Natural killer cell (primary cell): ENCODE data around the gene EPHB6. TPM values are rescaled to one million over a fixed set of nuclear protein-coding genes. Genes with fewer than 3 reads are reported as not detected.

Experiments used
- ATAC-seq, 3 donors: fragments of 150-1000 bp in 2 of 3; fragments of 200-7000 bp in 1 of 3; cut with Tn5 transposase; 1 replicate in 1 of 3; 2 replicates in 2 of 3; pipeline ENCODE4 v1.10.0; 2021; ENCODE audit warnings: mild to moderate bottlenecking in 2 of 3, moderate library complexity in 2 of 3
- DNase-seq, 2 donors: peaks; one replicate each; pipeline versions ENCODE4 v3.0.0 to v3.0.0-alpha.2; 2013 to 2021; ENCODE audit warnings: mixed read lengths in 1 of 2
- H3K27ac ChIP-seq: one replicate; pipeline ENCODE4 v1.5.1; 2013; ENCODE audit warnings: mild to moderate bottlenecking, low read length
- H3K27me3 ChIP-seq: one replicate; pipeline ENCODE4 v1.6.1; 2013; ENCODE audit warnings: low read length; ENCODE audit not compliant: control insufficient read depth, insufficient read depth
- H3K36me3 ChIP-seq: one replicate; pipeline ENCODE4 v1.6.1; 2013; ENCODE audit warnings: low read length; ENCODE audit not compliant: control insufficient read depth, insufficient read depth
- H3K4me1 ChIP-seq: one replicate; pipeline ENCODE4 v1.6.1; 2013; ENCODE audit warnings: low read length; ENCODE audit not compliant: control insufficient read depth, insufficient read depth
- H3K4me3 ChIP-seq: one replicate; pipeline ENCODE4 v1.5.1; 2013; ENCODE audit warnings: low read length
- H3K9me3 ChIP-seq: one replicate; pipeline ENCODE4 v1.6.1; 2013; ENCODE audit warnings: low read length; ENCODE audit not compliant: control insufficient read depth, insufficient read depth
- H3K27ac Mint-ChIP-seq, 2 donors: one replicate each; pipeline ENCODE4 v1.8.0; 2022; ENCODE audit warnings: mild to moderate bottlenecking in 2 of 2, mixed read lengths in 2 of 2, moderate library complexity in 1 of 2
- H3K27me3 Mint-ChIP-seq, 2 donors: one replicate each; pipeline ENCODE4 v1.8.0; 2022; ENCODE audit warnings: low read depth in 2 of 2, mixed read lengths in 2 of 2
- H3K36me3 Mint-ChIP-seq: one replicate; pipeline ENCODE4 v1.8.0; 2022; ENCODE audit warnings: mixed read lengths
- H3K4me1 Mint-ChIP-seq, 2 donors: one replicate each; pipeline ENCODE4 v1.8.0; 2022; ENCODE audit warnings: mixed read lengths in 2 of 2
- H3K4me3 Mint-ChIP-seq: one replicate; pipeline ENCODE4 v1.8.0; 2022; ENCODE audit warnings: mild to moderate bottlenecking, moderate library complexity, mixed read lengths
- H3K9me3 Mint-ChIP-seq, 2 donors: one replicate each; pipeline ENCODE4 v1.8.0; 2022; ENCODE audit warnings: mixed read lengths in 2 of 2
- CTCF ChIP-seq: fragments of 200-600 bp; IDR thresholded peaks from one replicate; pipeline ENCODE4 v1.8.0; 2022; ENCODE audit warnings: antibody characterized with exemption
- WGBS: methylation state at CpG from one replicate; pipeline ENCODE4 v1.1.7; 2013; ENCODE audit warnings: missing lambda C conversion rate; ENCODE audit not compliant: insufficient coverage; 5-methylcytosine and 5-hydroxymethylcytosine counted together
- intact Hi-C: fragments of 100-400 bp; cut with micrococcal nuclease; formaldehyde crosslinking; loops from one replicate; pipeline ENCODE4 v1.14.2; 2022
- total RNA-seq, 4 donors: library from RNA; stranded (reverse); fragments of 120-200 nt in 1 of 4; gene quantifications; one replicate each; pipeline versions ENCODE4 v1.2.3 to v1.2.4, GENCODE V29; 2013 to 2022

EPHB6 gene
- total RNA-seq, 3 donors from 2014 or later (not counting 1 experiment from before 2014, with no cell fraction given) = 2.3 to 6.8 (median 6.5) TPM

DNA sequence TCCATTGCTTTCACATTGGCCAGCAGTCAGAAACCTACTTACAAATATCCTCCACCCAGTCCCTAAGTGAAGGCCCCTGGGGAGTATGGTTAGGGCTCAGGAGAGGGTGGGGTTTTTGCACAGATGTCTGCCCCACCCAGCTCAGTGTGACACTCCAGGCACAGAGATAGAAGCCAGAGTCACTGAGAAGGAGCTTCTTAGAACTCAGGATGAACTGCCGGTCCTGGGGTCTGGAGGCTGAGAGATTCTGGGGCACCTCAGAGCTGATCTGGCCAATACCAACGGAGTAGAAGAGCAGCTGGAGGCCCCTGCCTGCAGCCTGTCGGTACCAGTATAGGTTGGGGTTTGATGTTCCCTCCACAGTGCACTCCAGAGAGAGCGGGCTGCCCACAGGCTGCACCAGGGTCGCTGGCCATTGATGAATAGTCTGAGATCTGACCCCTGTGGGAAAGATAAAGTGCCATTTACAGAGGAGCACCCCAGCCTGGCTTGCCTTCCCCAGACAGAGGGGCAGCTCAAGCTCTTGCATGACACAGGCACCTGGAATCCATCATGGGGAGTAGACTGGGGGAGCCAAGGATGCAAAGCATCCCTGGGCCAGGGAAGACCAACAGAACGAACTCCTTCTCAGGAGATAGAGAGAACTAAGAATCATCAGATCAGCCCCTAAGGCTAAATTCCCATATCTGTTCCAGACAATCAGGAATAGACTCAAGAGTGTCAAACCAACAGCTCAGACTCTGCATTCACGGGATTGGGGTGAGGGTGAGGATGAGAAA, 42.2 kb upstream of the EPHB6 start:
- no peaks in the 10 kb centered on the region for H3K27me3 ChIP-seq
- intact Hi-C loops = loop anchor here (5.0 kb wide), 1 partner anchor 125 kb away; no protein-coding TSS in a partner anchor
- Mint-ChIP-seq H3K27ac (peak overlapping the region; percentile 92 to 100), H3K36me3 (no peaks in the 10 kb centered on the region), H3K4me1 (peaks cover 39% of the 10 kb centered on the region in 2 donors), H3K4me3 (no peak overlapping the region), H3K9me3 (no peaks in the 10 kb centered on the region), H3K27me3 (peaks cover 2 to 6% of the 10 kb centered on the region in 2 donors)
- no peaks in the 10 kb centered on the region for H3K36me3 ChIP-seq
- H3K9me3 ChIP-seq = no peaks in the 10 kb centered on the region
- DNase-seq = peak in 1 of 2 donors; percentile 35
- WGBS = 74% methylated on average over 7 of the region's 7 CpGs
- H3K27ac ChIP-seq = no peak overlapping the region
- H3K4me3 ChIP-seq = peak overlapping the region; percentile 4
- no peak for TF ChIP-seq CTCF
- ATAC-seq = no peak
- H3K4me1 ChIP-seq = peaks cover 36% of the 10 kb centered on the region

DNA sequence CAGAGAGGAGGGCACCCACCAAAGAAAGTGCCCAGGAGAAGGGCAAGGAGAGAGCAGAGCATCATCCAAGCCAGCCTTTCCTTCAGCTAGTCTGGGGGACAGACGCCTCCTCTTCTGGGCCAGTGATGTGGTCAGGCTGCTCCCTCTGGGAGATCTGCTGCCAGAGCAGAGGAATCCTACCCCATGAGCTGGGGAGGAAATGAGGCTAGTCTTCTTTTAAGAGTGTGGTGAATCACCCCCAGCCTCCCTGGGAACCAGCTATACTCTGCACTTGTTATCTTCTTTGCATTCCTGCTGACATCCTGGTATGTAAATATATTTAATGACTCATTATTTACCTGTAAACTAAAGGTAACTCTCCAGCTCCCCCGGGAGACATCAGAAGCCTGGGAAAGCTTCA, 41.6 kb upstream of the EPHB6 start:
- Mint-ChIP-seq H3K4me3 (no peak overlapping the region), H3K27ac (no peak overlapping the region), H3K4me1 (peaks cover 33% of the 10 kb centered on the region in 2 donors), H3K27me3 (peaks cover 3 to 8% of the 10 kb centered on the region in 2 donors), H3K9me3 (no peaks in the 10 kb centered on the region), H3K36me3 (no peaks in the 10 kb centered on the region)
- Histone ChIP-seq H3K4me3 (no peak overlapping the region), H3K9me3 (no peaks in the 10 kb centered on the region), H3K27me3 (no peaks in the 10 kb centered on the region), H3K27ac (no peak overlapping the region), H3K4me1 (peaks cover 30% of the 10 kb centered on the region), H3K36me3 (no peaks in the 10 kb centered on the region)
- no peak for TF ChIP-seq CTCF
- 73% methylated on average over 2 of the region's 2 CpGs for WGBS
- intact Hi-C loops = loop anchor here (5.0 kb wide), 1 partner anchor 126 kb away; no protein-coding TSS in a partner anchor
- DNase-seq = peak in 1 of 2 donors; percentile 39
- ATAC-seq = no peak

DNA sequence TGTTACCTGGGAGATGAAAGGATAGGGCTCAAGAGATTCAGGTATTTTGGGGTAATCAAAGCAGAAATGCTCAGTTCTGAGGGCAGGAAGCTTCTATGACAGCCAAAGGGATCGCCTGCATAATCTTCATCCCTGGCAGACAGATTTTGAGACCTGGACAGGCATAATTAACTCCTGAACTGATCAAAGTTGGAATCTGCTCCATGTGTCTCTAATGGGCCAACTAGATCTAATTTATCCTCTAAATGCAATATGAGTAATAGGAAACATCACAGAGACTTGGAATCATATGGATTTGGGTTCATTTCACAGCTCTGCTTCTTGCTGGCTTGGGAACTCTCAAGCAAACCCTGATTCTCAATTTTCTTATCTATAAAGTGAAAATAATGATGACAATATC, 41.2 kb upstream of the EPHB6 start:
- no peak for TF ChIP-seq CTCF
- H3K4me3 Mint-ChIP-seq = no peak overlapping the region
- Histone ChIP-seq H3K36me3 (no peaks in the 10 kb centered on the region), H3K9me3 (no peaks in the 10 kb centered on the region), H3K27ac (no peak overlapping the region), H3K4me3 (no peak overlapping the region), H3K4me1 (peaks cover 26% of the 10 kb centered on the region), H3K27me3 (no peaks in the 10 kb centered on the region)
- peaks cover 4 to 12% of the 10 kb centered on the region in 2 donors for H3K27me3 Mint-ChIP-seq
- 94% methylated on average over 1 of the region's 1 CpG for WGBS
- H3K27ac Mint-ChIP-seq = no peak overlapping the region
- peaks cover 28% of the 10 kb centered on the region in 2 donors for H3K4me1 Mint-ChIP-seq
- intact Hi-C loops = loop anchor here (5.0 kb wide), 1 partner anchor 126 kb away; no protein-coding TSS in a partner anchor
- DNase-seq = no peak
- H3K9me3 Mint-ChIP-seq = no peaks in the 10 kb centered on the region
- no peak for ATAC-seq
- H3K36me3 Mint-ChIP-seq = no peaks in the 10 kb centered on the region
